ENCODE results near the gene ZNF710. TPM values are rescaled to one million over a fixed set of nuclear protein-coding genes. Genes with fewer than 3 reads are reported as not detected.
"Not testable (repeated sequence)": the region's sequence is repeated elsewhere in the genome, so short reads cannot be mapped to it uniquely, and the experiment has no call there.

Gene ZNF710
- polyA plus RNA-seq, 1 experiment, result 2.2 TPM

- ChIA-PET POLR2A (no interaction called here), CTCF (no interaction called here)
- DNase-seq (ENCODE audit: low read depth, low spot score), result no peak
- no peaks in the 10 kb centered on the region for H3K27me3 ChIP-seq (ENCODE audit: control insufficient read depth, insufficient read depth, low read length)
- no peaks in the 10 kb centered on the region; the same call in 1 of the 2 replicates for H3K9me3 ChIP-seq (ENCODE audit: control insufficient read depth, insufficient read depth, low read length)
- H3K27ac ChIP-seq (ENCODE audit: low read depth, low read length), result no peak overlapping the region
- H3K4me3 ChIP-seq (ENCODE audit: low read depth, low read length), result no peak overlapping the region
- TF ChIP-seq, protein P1, sequence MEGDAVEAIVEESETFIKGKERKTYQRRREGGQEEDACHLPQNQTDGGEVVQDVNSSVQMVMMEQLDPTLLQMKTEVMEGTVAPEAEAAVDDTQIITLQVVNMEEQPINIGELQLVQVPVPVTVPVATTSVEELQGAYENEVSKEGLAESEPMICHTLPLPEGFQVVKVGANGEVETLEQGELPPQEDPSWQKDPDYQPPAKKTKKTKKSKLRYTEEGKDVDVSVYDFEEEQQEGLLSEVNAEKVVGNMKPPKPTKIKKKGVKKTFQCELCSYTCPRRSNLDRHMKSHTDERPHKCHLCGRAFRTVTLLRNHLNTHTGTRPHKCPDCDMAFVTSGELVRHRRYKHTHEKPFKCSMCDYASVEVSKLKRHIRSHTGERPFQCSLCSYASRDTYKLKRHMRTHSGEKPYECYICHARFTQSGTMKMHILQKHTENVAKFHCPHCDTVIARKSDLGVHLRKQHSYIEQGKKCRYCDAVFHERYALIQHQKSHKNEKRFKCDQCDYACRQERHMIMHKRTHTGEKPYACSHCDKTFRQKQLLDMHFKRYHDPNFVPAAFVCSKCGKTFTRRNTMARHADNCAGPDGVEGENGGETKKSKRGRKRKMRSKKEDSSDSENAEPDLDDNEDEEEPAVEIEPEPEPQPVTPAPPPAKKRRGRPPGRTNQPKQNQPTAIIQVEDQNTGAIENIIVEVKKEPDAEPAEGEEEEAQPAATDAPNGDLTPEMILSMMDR (IDR thresholded peaks at IDR 0.05; ENCODE audit: low read depth, low read length), result no peak
These were observed 66.2 kb downstream of the ZNF710 start for GRCh38 chr15:90067181-90067952.

DNA sequence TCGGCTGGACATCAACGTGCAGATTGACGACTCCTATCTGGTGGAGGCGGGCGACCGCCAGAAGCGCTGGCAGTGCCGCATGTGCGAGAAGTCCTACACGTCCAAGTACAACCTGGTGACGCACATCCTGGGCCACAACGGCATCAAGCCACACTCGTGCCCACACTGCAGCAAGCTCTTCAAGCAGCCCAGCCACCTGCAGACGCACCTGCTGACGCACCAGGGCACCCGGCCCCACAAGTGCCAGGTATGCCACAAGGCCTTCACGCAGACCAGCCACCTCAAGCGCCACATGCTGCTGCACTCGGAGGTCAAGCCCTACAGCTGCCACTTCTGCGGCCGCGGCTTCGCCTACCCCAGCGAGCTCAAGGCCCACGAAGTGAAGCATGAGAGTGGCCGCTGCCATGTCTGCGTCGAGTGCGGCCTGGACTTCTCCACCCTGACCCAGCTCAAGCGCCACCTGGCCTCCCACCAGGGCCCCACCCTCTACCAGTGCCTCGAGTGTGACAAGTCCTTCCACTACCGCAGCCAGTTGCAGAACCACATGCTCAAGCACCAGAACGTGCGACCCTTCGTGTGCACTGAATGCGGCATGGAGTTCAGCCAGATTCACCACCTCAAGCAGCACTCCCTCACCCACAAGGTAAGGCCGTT lies 67.0 kb downstream of the ZNF710 start:
- ChIA-PET POLR2A (no interaction called here), CTCF (interaction anchor here (0.8 kb wide), 1 partner anchor 34 kb away, joined by 3 read pairs; no protein-coding TSS in a partner anchor)

GRCh38 chr15:90070623-90071022 lies 69.5 kb downstream of the ZNF710 start:
- H3K27ac ChIP-seq (ENCODE audit: low read depth, low read length); H3K27me3 ChIP-seq (ENCODE audit: control insufficient read depth, insufficient read depth, low read length); DNase-seq (ENCODE audit: low read depth, low spot score); H3K4me3 ChIP-seq (ENCODE audit: low read depth, low read length); H3K9me3 ChIP-seq (ENCODE audit: control insufficient read depth, insufficient read depth, low read length): not testable (repeated sequence)
- POLR2A ChIA-PET, result interaction anchor here (0.7 kb wide), 2 partner anchors 21 to 35 kb away, joined by 3 to 5 read pairs; no protein-coding TSS in a partner anchor
- CTCF ChIA-PET, result interaction anchor here (0.7 to 2.1 kb wide), 19 partner anchors 12 to 331 kb away, joined by 3 to 21 read pairs (median 6); partner anchors contain the start of genes AP3S2 and ARPIN

More for the DNA sequence above, 67.0 kb downstream of the ZNF710 start:
- Histone ChIP-seq H3K4me3 (ENCODE audit: low read depth, low read length) (no peak overlapping the region), H3K27me3 (ENCODE audit: control insufficient read depth, insufficient read depth, low read length) (no peaks in the 10 kb centered on the region), H3K9me3 (ENCODE audit: control insufficient read depth, insufficient read depth, low read length) (no peaks in the 10 kb centered on the region; the same call in 1 of the 2 replicates), H3K27ac (ENCODE audit: low read depth, low read length) (no peak overlapping the region)
- TF ChIP-seq, protein P1 (IDR thresholded peaks at IDR 0.05; ENCODE audit: low read depth, low read length), result no peak
- no peak for DNase-seq (ENCODE audit: low read depth, low spot score)

GRCh38 chr15:90071220-90071807 lies 70.2 kb downstream of the ZNF710 start:
- H3K27ac ChIP-seq (ENCODE audit: low read depth, low read length), result no peak overlapping the region
- H3K9me3 ChIP-seq (ENCODE audit: control insufficient read depth, insufficient read depth, low read length), result no peaks in the 10 kb centered on the region; the same call in 1 of the 2 replicates
- ChIA-PET POLR2A (interaction anchor here (0.6 to 0.7 kb wide), 4 partner anchors 8 to 132 kb away, joined by 3 to 5 read pairs (median 4); no protein-coding TSS in a partner anchor), CTCF (interaction anchor here (0.6 to 2.1 kb wide), 32 partner anchors 9 to 331 kb away, joined by 3 to 21 read pairs (median 4); partner anchors contain the start of genes AP3S2, ARPIN, CIB1 and GDPGP1)
- DNase-seq (ENCODE audit: low read depth, low spot score), result peak; percentile 62
- no peak overlapping the region for H3K4me3 ChIP-seq (ENCODE audit: low read depth, low read length)
- H3K27me3 ChIP-seq (ENCODE audit: control insufficient read depth, insufficient read depth, low read length), result no peaks in the 10 kb centered on the region
- TF ChIP-seq, protein P1 (IDR thresholded peaks at IDR 0.05; ENCODE audit: low read depth, low read length), result peak; percentile 84

GRCh38 chr15:90072978-90073640 lies 72.0 kb downstream of the ZNF710 start:
- H3K27me3 ChIP-seq (ENCODE audit: control insufficient read depth, insufficient read depth, low read length), result no peaks in the 10 kb centered on the region
- H3K9me3 ChIP-seq (ENCODE audit: control insufficient read depth, insufficient read depth, low read length), result no peaks in the 10 kb centered on the region
- DNase-seq (ENCODE audit: low read depth, low spot score), result no peak
- ChIA-PET POLR2A (interaction anchor here (0.7 kb wide), 1 partner anchor 69 kb away, joined by 9 read pairs; no protein-coding TSS in a partner anchor), CTCF (no interaction called here)
- TF ChIP-seq, protein P1 (IDR thresholded peaks at IDR 0.05; ENCODE audit: low read depth, low read length), result no peak
- H3K27ac ChIP-seq (ENCODE audit: low read depth, low read length), result no peak overlapping the region
- H3K4me3 ChIP-seq (ENCODE audit: low read depth, low read length), result no peak overlapping the region
